Adrenal gland (tissue), 12 donors: ENCODE results near the gene RCOR1. TPM values are rescaled to one million over a fixed set of nuclear protein-coding genes. Genes with fewer than 3 reads are reported as not detected.

ENCODE experiments used
- DNase-seq, 7 donors: peaks; one replicate each; pipeline ENCODE4 v3.0.0-alpha.2; 2019 to 2020
- H3K27ac ChIP-seq, 5 donors: fragments of 200-600 bp; sonication (generic) in 4 of 5; 1 replicate in 3 of 5; 2 replicates in 2 of 5; pipeline versions ENCODE4 v1.5.1 to v1.8.0; 2016 to 2020; ENCODE audit warnings: mild to moderate bottlenecking in 1 of 5
- H3K27me3 ChIP-seq: fragments of 200-600 bp; 2 replicates; pipeline ENCODE4 v1.8.0; 2021
- H3K36me3 ChIP-seq, 2 donors: fragments of 200-600 bp; replicated peaks in 1 of 2; 1 replicate in 1 of 2; 2 replicates in 1 of 2; pipeline versions ENCODE4 v1.5.1 to v1.8.0; 2018 to 2022
- H3K4me1 ChIP-seq, 2 donors: fragments of 200-600 bp; replicated peaks in 1 of 2; 1 replicate in 1 of 2; 2 replicates in 1 of 2; pipeline versions ENCODE4 v1.5.1 to v1.8.0; 2018 to 2021
- H3K4me3 ChIP-seq, 4 donors: fragments of 200-600 bp; sonication (generic) in 3 of 4; one replicate each; pipeline ENCODE4 v1.5.1; 2016 to 2018
- H3K9me3 ChIP-seq, 3 donors: fragments of 200-600 bp; sonication (generic) in 1 of 3; replicated peaks in 1 of 3; 1 replicate in 2 of 3; 2 replicates in 1 of 3; pipeline versions ENCODE4 v1.5.1 to v1.8.0; 2016 to 2021
- CTCF ChIP-seq, 6 experiments: fragments of 450-650 bp in 4 of 6; fragments of 200-600 bp in 2 of 6; sonication (generic) in 1 of 6; IDR thresholded peaks; 1 replicate in 5 of 6; 2 replicates in 1 of 6; pipeline versions ENCODE4 v1.5.1 to v1.8.0; 2016 to 2021; ENCODE audit warnings: antibody characterized with exemption in 6 of 6, mild to moderate bottlenecking in 2 of 6, moderate library complexity in 1 of 6
- POLR2A ChIP-seq, 2 donors: fragments of 450-650 bp; IDR thresholded peaks; one replicate each; pipeline ENCODE4 v1.6.1; 2017; ENCODE audit warnings: antibody characterized with exemption in 2 of 2, mild to moderate bottlenecking in 2 of 2, moderate library complexity in 1 of 2
- WGBS, 4 donors: extraction: QIAGEN DNeasy Blood & Tissue Kit in 2 of 4; methylation state at CpG; one replicate each; pipeline versions ENCODE4 v1.1.5 to v1.1.7; 2013 to 2017; 5-methylcytosine and 5-hydroxymethylcytosine counted together
- intact Hi-C, 2 donors: fragments of 100-400 bp; cut with DNase I; formaldehyde crosslinking; loops; one replicate each; pipeline versions ENCODE4 v1.14.1 to v1.15.0; 2022 to 2023
- polyA plus RNA-seq, 3 donors: library from polyadenylated mRNA; stranded (reverse); fragments of 200-250 nt in 2 of 3; fragments of 350-450 nt in 1 of 3; fragmentation: Illumina TruSeq in 1 of 3; extraction: RNeasy Lipid Tissue Mini Kit (QIAGEN cat#74804) in 1 of 3; gene quantifications; one replicate each; pipeline ENCODE4 v1.2.3, GENCODE V29; 2013 to 2014
- total RNA-seq, 9 donors: library from RNA; depleted of rRNA in 4 of 9; stranded (reverse); fragments of >200 nt in 4 of 9; fragments of 120-200 nt in 1 of 9; fragmentation: NEBNext Ultra II Directional in 1 of 9; extraction: Animal tissue kit (Norgen Biotek cat#: 25700) in 1 of 9; gene quantifications; one replicate each; pipeline versions ENCODE4 v1.1.0 to v1.2.4, GENCODE V29; 2013 to 2023
- donor health status: healthy with polysubstance abuse.
- donor health status: Bipolar disorder and iron deficiency.
- donor health status: DM: yes; HTN: yes; CAD: no.
- donor health status: DM: no; HTN: no; CAD: no.
- donor health status: DM: no; HTN: no; CAD: no.
- donor health status: DM: yes; HTN: yes; CAD: no.

RCOR1 gene
- total and polyA plus RNA-seq, 12 donors: 3.8 to 17.7 (median 11.3) TPM

DNA sequence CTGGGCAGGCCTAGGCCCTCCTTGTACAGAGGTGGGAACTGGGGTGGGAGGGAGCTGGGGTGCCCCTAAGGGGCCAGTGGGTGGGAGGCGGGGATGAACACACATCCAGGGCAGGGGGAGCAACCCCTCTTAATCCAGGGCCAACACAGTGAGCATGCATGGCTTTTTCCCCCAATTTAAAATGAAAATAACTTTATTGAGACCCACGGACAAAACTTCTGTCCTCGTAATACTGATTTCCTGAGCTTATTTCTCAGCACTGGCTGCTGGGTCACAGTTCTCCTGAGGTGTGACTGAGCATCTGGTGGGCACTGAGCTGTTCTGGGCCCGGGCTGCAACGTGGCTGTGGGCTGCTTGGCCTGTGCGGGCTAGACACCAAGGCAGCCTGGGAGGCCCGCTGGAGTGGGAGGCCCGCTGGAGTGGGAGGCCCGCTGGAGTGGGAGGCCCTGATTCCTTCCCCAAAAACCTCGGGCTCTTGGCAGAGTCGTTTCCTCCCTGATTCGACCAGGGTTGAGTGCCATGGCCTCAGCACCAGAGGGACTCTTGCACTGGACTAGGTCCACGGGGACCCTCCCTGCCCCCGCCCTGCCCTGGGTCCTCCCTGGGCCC, 159.9 kb downstream of the RCOR1 start:
- intact Hi-C loops: no loop called here
- no peaks in the 10 kb centered on the region for H3K27me3 ChIP-seq
- H3K4me3 ChIP-seq: no peak overlapping the region
- H3K9me3 ChIP-seq: no peaks in the 10 kb centered on the region
- TF ChIP-seq CTCF (IDR thresholded peaks at IDR 0.05): no peak
- no peak for TF ChIP-seq POLR2A (IDR thresholded peaks at IDR 0.05)
- no peak for DNase-seq
- no peaks in the 10 kb centered on the region for H3K36me3 ChIP-seq
- WGBS, 4 donors: 78 to 87% (median 83%) methylated on average over 3 to 14 of the region's 14 CpGs
- no peak overlapping the region for H3K27ac ChIP-seq
- no peaks in the 10 kb centered on the region for H3K4me1 ChIP-seq

DNA sequence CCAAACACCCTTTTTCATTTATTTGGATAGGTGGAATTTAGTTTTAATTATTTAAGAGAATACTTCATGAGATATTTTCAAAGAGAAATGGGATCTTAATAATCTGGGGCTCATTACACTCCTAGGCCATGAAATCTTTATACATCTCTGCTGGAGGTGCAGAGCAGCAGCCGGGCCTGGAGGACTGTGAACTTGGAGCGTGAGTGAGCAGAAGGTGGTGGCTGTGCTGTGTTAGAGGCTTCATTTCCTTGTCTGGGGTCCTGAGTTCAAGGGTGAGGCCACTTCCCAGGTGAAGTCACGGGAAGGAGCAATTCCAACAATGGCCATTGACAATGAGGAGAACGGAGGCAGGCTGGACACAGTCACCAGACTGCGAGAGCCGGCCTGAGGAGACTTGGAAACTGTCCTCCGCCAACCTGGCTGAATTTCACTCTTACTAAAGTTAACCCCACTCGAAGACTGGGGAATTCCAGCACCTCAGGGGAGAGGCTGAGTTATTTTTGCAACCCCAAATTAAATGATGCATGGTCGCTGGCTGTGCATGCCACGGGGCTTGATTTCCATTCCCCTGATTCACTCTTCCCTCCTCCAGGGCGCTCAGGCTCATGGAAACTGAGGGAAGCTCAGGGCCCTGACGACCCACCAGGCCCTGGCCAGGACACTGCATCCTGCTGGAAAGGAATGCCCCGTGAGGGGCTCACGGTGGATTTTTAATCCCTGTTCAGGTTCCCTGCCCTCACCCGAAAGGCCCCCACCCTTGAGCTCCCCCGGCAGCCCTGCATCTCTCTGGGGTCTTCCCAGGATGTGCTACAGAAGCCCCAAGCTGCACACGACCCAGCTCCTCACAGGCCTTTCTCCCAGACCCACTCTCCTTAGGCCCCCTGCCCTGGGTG, 162.2 kb downstream of the RCOR1 start:
- intact Hi-C loops: no loop called here
- no peak overlapping the region for H3K27ac ChIP-seq
- 88 to 91% (median 90%) methylated on average over 15 to 17 of the region's 17 CpGs for WGBS, 4 donors
- DNase-seq: no peak
- TF ChIP-seq POLR2A (IDR thresholded peaks at IDR 0.05): no peak
- TF ChIP-seq CTCF (IDR thresholded peaks at IDR 0.05): no peak
- no peak overlapping the region for H3K4me3 ChIP-seq
- H3K9me3 ChIP-seq: no peaks in the 10 kb centered on the region
- no peaks in the 10 kb centered on the region for H3K4me1 ChIP-seq
- no peaks in the 10 kb centered on the region for H3K27me3 ChIP-seq
- H3K36me3 ChIP-seq: no peaks in the 10 kb centered on the region

- no peaks in the 10 kb centered on the region for H3K4me1 ChIP-seq
Measured at GRCh38 chr14:102757646-102758045, 165.2 kb downstream of the RCOR1 start.

More at GRCh38 chr14:102757646-102758045, 165.2 kb downstream of the RCOR1 start:
- Histone ChIP-seq H3K4me3 (no peak overlapping the region), H3K27me3 (no peaks in the 10 kb centered on the region), H3K27ac (no peak overlapping the region), H3K36me3 (no peaks in the 10 kb centered on the region), H3K9me3 (no peaks in the 10 kb centered on the region)
- WGBS, 4 donors: 89 to 93% (median 91%) methylated on average over 5 to 11 of the region's 11 CpGs
- intact Hi-C loops: no loop called here
- DNase-seq: no peak
- TF ChIP-seq CTCF (IDR thresholded peaks at IDR 0.05) (no peak), POLR2A (IDR thresholded peaks at IDR 0.05) (no peak)
